Progenitor cell of endocrine pancreas (in vitro differentiated cells): ENCODE results near the gene ASF1B. TPM values are rescaled to one million over a fixed set of nuclear protein-coding genes. Genes with fewer than 3 reads are reported as not detected.
A peak's percentile ranks its signal among the peaks of the same experiment; 100 is the strongest.
"Not testable (repeated sequence)": the region's sequence is repeated elsewhere in the genome, so short reads cannot be mapped to it uniquely, and the experiment has no call there.

Source experiments
- DNase-seq: peaks from one replicate; pipeline ENCODE4 v3.0.0; 2021; ENCODE audit warnings: low spot score; ENCODE audit not compliant: unreplicated experiment
- H3K27ac Mint-ChIP-seq: 2 replicates; pipeline ENCODE4 v1.8.0; 2021; ENCODE audit warnings: mild to moderate bottlenecking, moderate library complexity, mixed read lengths
- H3K27me3 Mint-ChIP-seq: 2 replicates; pipeline ENCODE4 v1.8.0; 2021; ENCODE audit warnings: mixed read lengths
- H3K36me3 Mint-ChIP-seq: 2 replicates; pipeline ENCODE4 v1.8.0; 2022; ENCODE audit warnings: mixed read lengths; ENCODE audit not compliant: insufficient read depth
- H3K4me1 Mint-ChIP-seq: 2 replicates; pipeline ENCODE4 v1.8.0; 2021; ENCODE audit warnings: low read depth, mixed read lengths
- H3K4me3 Mint-ChIP-seq: 2 replicates; pipeline ENCODE4 v1.8.0; 2021; ENCODE audit warnings: low read depth, mild to moderate bottlenecking, moderate library complexity, mixed read lengths
- H3K9me3 Mint-ChIP-seq: 2 replicates; pipeline ENCODE4 v1.8.0; 2021; ENCODE audit warnings: low read depth, mixed read lengths
- total RNA-seq: library from RNA; stranded (reverse); gene quantifications from 2 replicates; pipeline ENCODE4 v1.2.1, GENCODE V29; 2021
- TF ChIP-seq, protein P1 (sequence below): fragments of 200-600 bp; sonication (generic); IDR thresholded peaks from one replicate; pipeline ENCODE4 v1.5.0; 2021; ENCODE audit warnings: antibody characterized with exemption, mild to moderate bottlenecking; ENCODE audit not compliant: unreplicated experiment

ASF1B gene
- total RNA-seq, 1 donor from 2014 or later = 18.4 TPM

DNA sequence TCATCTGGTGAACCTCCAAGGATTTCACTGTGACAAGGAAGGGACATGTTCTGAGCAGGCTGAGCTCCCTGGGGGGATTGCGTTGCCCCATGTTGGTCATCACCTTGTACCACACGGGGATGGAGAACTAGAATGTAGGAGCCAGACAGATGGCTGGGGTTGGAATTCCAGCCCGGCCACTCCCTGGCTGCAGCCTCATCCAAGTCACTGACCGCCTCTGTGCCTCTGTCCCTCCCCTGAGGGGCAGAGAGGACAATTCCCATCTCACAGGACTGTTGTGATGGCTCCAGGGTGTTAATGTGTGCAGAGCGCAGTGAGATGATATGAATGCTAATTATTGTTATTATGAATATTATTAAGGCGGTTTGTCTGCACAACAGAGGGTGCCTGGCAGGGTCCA, 45.5 kb upstream of the ASF1B start:
- no peaks in the 10 kb centered on the region for H3K27me3 Mint-ChIP-seq
- H3K9me3 Mint-ChIP-seq = no peaks in the 10 kb centered on the region
- peaks cover 6% of the 10 kb centered on the region for H3K4me1 Mint-ChIP-seq
- H3K36me3 Mint-ChIP-seq = peaks cover 3% of the 10 kb centered on the region
- no peak overlapping the region for H3K27ac Mint-ChIP-seq
- TF ChIP-seq, protein P1, sequence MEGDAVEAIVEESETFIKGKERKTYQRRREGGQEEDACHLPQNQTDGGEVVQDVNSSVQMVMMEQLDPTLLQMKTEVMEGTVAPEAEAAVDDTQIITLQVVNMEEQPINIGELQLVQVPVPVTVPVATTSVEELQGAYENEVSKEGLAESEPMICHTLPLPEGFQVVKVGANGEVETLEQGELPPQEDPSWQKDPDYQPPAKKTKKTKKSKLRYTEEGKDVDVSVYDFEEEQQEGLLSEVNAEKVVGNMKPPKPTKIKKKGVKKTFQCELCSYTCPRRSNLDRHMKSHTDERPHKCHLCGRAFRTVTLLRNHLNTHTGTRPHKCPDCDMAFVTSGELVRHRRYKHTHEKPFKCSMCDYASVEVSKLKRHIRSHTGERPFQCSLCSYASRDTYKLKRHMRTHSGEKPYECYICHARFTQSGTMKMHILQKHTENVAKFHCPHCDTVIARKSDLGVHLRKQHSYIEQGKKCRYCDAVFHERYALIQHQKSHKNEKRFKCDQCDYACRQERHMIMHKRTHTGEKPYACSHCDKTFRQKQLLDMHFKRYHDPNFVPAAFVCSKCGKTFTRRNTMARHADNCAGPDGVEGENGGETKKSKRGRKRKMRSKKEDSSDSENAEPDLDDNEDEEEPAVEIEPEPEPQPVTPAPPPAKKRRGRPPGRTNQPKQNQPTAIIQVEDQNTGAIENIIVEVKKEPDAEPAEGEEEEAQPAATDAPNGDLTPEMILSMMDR = no peak
- H3K4me3 Mint-ChIP-seq = no peak overlapping the region
- no peak for DNase-seq

DNA sequence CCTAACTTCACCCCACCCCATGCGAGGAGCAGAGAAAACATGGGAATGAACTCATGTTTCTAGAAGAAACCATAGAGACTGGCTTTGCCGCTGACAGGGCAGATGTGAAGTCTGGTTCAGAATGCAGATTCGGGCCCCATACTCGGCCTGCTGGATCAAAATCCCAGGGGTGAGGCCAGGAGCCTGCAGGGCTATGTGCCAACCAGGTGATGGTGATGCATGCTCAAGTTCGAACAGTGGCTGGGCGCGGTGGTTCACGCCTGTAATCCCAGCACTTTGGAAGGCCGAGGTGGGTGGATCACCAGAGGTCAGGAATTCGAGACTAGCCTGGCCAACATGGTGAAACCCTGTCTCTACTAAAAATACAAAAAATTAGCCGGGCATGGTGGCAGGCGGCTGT, 44.8 kb upstream of the ASF1B start:
- not testable (repeated sequence) for H3K27me3 Mint-ChIP-seq, H3K36me3 Mint-ChIP-seq, H3K27ac Mint-ChIP-seq, H3K4me1 Mint-ChIP-seq, DNase-seq, H3K4me3 Mint-ChIP-seq, H3K9me3 Mint-ChIP-seq

DNA sequence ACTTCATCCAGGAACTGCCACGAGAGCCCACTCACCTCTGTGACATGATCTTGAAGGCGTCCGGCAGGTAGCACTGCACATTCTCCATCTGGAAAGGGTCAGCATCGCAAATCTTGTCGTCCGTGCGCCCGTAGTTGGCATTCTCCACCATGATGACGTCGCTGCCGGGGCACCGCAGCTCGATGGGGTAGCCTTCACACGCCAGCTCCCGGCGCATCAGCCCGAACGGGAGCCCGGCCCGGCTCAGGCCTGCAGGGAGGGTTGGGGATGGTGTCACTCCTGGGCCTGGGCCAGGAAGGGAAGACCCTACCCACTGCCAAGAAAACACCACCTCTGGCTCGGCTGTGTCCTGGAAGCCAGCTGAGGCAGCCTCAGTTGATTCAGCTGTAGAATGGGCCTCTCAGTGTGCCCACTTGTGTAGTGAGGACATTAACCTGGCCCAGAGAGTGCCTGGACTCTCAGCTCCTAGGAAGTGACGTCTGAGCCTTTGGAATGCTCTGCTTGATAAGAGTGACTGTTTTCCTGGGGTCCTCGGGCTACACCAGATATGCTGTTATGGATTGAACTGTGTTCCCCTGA, 41.2 kb upstream of the ASF1B start:
- no peak overlapping the region for H3K27ac Mint-ChIP-seq
- H3K27me3 Mint-ChIP-seq = no peaks in the 10 kb centered on the region
- H3K4me3 Mint-ChIP-seq = no peak overlapping the region
- peaks cover 3% of the 10 kb centered on the region for H3K4me1 Mint-ChIP-seq
- H3K9me3 Mint-ChIP-seq = no peaks in the 10 kb centered on the region
- peaks cover 11% of the 10 kb centered on the region for H3K36me3 Mint-ChIP-seq
- no peak for DNase-seq
- TF ChIP-seq, protein P1 = no peak

DNA sequence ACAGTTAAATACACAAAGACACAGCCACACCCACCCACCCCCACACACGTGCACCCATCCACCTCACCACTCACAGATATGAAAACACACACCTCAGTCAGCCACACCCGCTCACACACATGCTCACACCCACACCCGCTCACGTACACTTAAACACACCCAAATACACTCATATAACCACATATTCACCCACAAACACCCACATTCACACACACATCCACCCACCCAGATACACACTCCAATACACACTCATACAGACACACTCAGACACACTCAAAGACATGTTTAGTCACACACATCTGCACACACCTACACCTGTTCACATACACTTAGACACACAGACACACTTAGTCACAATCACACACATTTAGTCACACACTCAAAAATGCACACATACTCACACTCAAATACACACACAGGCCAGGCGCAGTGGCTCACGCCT, 39.0 kb upstream of the ASF1B start:
- Mint-ChIP-seq H3K9me3 (no peaks in the 10 kb centered on the region), H3K27me3 (no peaks in the 10 kb centered on the region), H3K36me3 (peaks cover 23% of the 10 kb centered on the region), H3K4me3 (no peak overlapping the region), H3K4me1 (peaks cover 3% of the 10 kb centered on the region), H3K27ac (peak overlapping the region; percentile 2)
- DNase-seq = no peak
- TF ChIP-seq, protein P1 = no peak

DNA sequence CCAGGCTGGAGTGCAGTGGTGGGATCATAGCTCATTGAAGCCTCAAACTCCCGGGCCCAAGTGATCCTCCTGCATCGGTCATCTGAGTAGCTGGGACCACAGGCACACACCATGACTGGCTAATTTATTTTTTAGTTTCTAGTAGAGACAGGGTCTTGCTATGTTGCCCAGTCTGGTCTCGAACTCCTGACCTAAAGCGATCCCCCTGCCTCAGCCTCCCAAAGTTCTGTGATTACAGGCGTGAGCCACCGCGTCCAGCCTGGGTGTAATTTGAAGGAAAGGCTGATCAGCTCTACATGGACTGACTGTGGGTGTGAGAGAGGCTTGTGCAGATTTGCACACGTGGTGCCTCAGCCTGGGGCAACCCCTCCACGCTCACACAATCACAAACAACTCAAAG, 38.5 kb upstream of the ASF1B start:
- DNase-seq = no peak
- Mint-ChIP-seq H3K9me3 (no peaks in the 10 kb centered on the region), H3K4me1 (peaks cover 3% of the 10 kb centered on the region), H3K36me3 (peaks cover 28% of the 10 kb centered on the region), H3K27ac (no peak overlapping the region), H3K27me3 (no peaks in the 10 kb centered on the region), H3K4me3 (no peak overlapping the region)
- TF ChIP-seq, protein P1 = no peak

DNA sequence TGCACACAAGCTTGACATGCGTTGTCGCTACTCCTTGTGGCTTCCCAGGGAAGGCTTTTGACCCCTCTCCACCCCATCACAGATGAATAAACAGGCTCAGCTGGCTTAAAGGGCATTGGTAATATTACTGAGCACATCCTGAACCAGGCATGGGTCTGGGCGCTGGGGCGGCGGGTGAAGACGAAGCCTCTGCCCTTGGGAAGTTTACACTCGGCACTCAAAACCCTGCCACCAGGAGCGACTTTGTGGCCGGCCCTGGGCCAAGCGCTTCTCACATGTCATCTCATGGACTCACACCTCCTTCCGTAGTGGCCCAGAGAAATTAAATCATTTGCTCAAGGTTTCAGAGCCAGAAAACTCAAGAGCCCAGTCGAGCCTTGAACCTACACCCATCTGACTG, 32.6 kb upstream of the ASF1B start:
- Mint-ChIP-seq H3K27ac (no peak overlapping the region), H3K27me3 (no peaks in the 10 kb centered on the region), H3K36me3 (peaks cover 21% of the 10 kb centered on the region), H3K9me3 (no peaks in the 10 kb centered on the region), H3K4me3 (no peak overlapping the region), H3K4me1 (peaks cover 1% of the 10 kb centered on the region)
- TF ChIP-seq, protein P1 = no peak
- no peak for DNase-seq
